Right ventricle myocardium superior (tissue), 1 donor: ENCODE measurements around the gene PLEKHG4B. TPM values are rescaled to one million over a fixed set of nuclear protein-coding genes. Genes with fewer than 3 reads are reported as not detected.
"Not testable (repeated sequence)": the region's sequence is repeated elsewhere in the genome, so short reads cannot be mapped to it uniquely, and the experiment has no call there.

ENCODE experiments used
- ATAC-seq: fragments of 200-7000 bp; cut with Tn5 transposase; one replicate; pipeline ENCODE4 v1.9.1; 2020; ENCODE audit warnings: mild to moderate bottlenecking; ENCODE audit not compliant: poor library complexity
- DNase-seq: peaks from one replicate; pipeline ENCODE4 v3.0.0-alpha.2; 2020
- intact Hi-C: fragments of 100-400 bp; cut with DNase I; formaldehyde crosslinking; loops from one replicate; pipeline ENCODE4 v1.11.2; 2022
- total RNA-seq: library from RNA; stranded (reverse); fragmentation: NEBNext Ultra II Directional; extraction: Animal tissue kit (Norgen Biotek cat#: 25700); gene quantifications from one replicate; pipeline ENCODE4 v1.2.1, GENCODE V29; 2021
- donor health status: DM: no; HTN: yes; CAD: no; lungs with severe emphysema.

Gene PLEKHG4B
- total RNA-seq, 1 donor from 2014 or later: not detected

GRCh38 chr5:161803-162110 lies 69.8 kb downstream of the PLEKHG4B start:
- no peak for ATAC-seq
- no peak for DNase-seq
- intact Hi-C loops: no loop called here

GRCh38 chr5:162190-162564 lies 70.2 kb downstream of the PLEKHG4B start:
- ATAC-seq (no peak), DNase-seq (no peak)
- intact Hi-C loops: no loop called here

GRCh38 chr5:162565-163337 lies 70.8 kb downstream of the PLEKHG4B start:
- DNase-seq: no peak
- intact Hi-C loops: no loop called here
- no peak for ATAC-seq

- no peak for DNase-seq
- no peak for ATAC-seq
- intact Hi-C loops: no loop called here
These were observed 71.3 kb downstream of the PLEKHG4B start for GRCh38 chr5:163338-163620.

- ATAC-seq (no peak), DNase-seq (no peak)
- intact Hi-C loops: no loop called here
These were observed 71.9 kb downstream of the PLEKHG4B start for GRCh38 chr5:163841-164240.

- intact Hi-C loops: no loop called here
- ATAC-seq: no peak
- DNase-seq: no peak
These were observed 72.3 kb downstream of the PLEKHG4B start for GRCh38 chr5:164244-164643.

GRCh38 chr5:164783-165182 lies 72.8 kb downstream of the PLEKHG4B start:
- ATAC-seq, DNase-seq, intact Hi-C loops: not testable (repeated sequence)

GRCh38 chr5:166441-167372 lies 74.7 kb downstream of the PLEKHG4B start:
- DNase-seq (no peak), ATAC-seq (no peak)
- intact Hi-C loops: no loop called here

GRCh38 chr5:167511-167910 lies 75.5 kb downstream of the PLEKHG4B start:
- DNase-seq (no peak), ATAC-seq (no peak)
- intact Hi-C loops: no loop called here

GRCh38 chr5:167982-168660 lies 76.2 kb downstream of the PLEKHG4B start:
- intact Hi-C loops: no loop called here
- ATAC-seq (no peak), DNase-seq (no peak)

- intact Hi-C loops: no loop called here
- DNase-seq: peak; percentile 85
- ATAC-seq: peak; percentile 74
These were observed 77.2 kb downstream of the PLEKHG4B start for GRCh38 chr5:169071-169727.

GRCh38 chr5:169728-170094 lies 77.7 kb downstream of the PLEKHG4B start:
- intact Hi-C loops: no loop called here
- ATAC-seq (peak; percentile 25), DNase-seq (no peak)

GRCh38 chr5:170971-171800 lies 79.2 kb downstream of the PLEKHG4B start:
- intact Hi-C loops: no loop called here
- no peak for DNase-seq
- ATAC-seq: no peak

- no peak for DNase-seq
- intact Hi-C loops: no loop called here
These were observed 79.9 kb downstream of the PLEKHG4B start for GRCh38 chr5:171801-172331.

GRCh38 chr5:172421-172820 lies 80.5 kb downstream of the PLEKHG4B start:
- DNase-seq (no peak), ATAC-seq (no peak)

More at GRCh38 chr5:171801-172331, 79.9 kb downstream of the PLEKHG4B start:
- no peak for ATAC-seq

GRCh38 chr5:172841-173251 lies 80.9 kb downstream of the PLEKHG4B start:
- DNase-seq (no peak), ATAC-seq (no peak)
- intact Hi-C loops: no loop called here

More at GRCh38 chr5:172421-172820, 80.5 kb downstream of the PLEKHG4B start:
- intact Hi-C loops: no loop called here

- ATAC-seq: no peak
- DNase-seq: no peak
- intact Hi-C loops: no loop called here
These were observed 81.7 kb downstream of the PLEKHG4B start for GRCh38 chr5:173392-174290.
